Kidney epithelial cell (primary cell): ENCODE data around the gene FLT4. TPM values are rescaled to one million over a fixed set of nuclear protein-coding genes. Genes with fewer than 3 reads are reported as not detected.

Experiments used
- DNase-seq: peaks from one replicate; pipeline ENCODE4 v3.0.0-alpha.2; 2010; ENCODE audit warnings: low read depth
- H3K27me3 ChIP-seq: 2 replicates; pipeline ENCODE4 v1.6.0; 2011; ENCODE audit warnings: low read length; ENCODE audit not compliant: control insufficient read depth, insufficient read depth
- H3K36me3 ChIP-seq: 2 replicates; pipeline ENCODE4 v1.5.1; 2011; ENCODE audit warnings: low read length; ENCODE audit not compliant: control insufficient read depth, insufficient read depth
- H3K4me3 ChIP-seq: 2 replicates; pipeline ENCODE4 v1.5.1; 2011; ENCODE audit warnings: low read depth, mild to moderate bottlenecking, control low read depth, low read length
- CTCF ChIP-seq: IDR thresholded peaks from 2 replicates; pipeline ENCODE4 v1.5.1; 2011; ENCODE audit warnings: mild to moderate bottlenecking, moderate library complexity, low read length, control low read depth, inconsistent platforms; ENCODE audit not compliant: insufficient read depth, poor library complexity, severe bottlenecking
- total RNA-seq: library from RNA; depleted of rRNA; stranded (reverse); fragments of >200 nt; gene quantifications from 2 replicates; pipeline ENCODE4 v1.2.3, GENCODE V29; 2015

FLT4 gene
- total RNA-seq, 1 donor from 2014 or later = 1.1 TPM

DNA sequence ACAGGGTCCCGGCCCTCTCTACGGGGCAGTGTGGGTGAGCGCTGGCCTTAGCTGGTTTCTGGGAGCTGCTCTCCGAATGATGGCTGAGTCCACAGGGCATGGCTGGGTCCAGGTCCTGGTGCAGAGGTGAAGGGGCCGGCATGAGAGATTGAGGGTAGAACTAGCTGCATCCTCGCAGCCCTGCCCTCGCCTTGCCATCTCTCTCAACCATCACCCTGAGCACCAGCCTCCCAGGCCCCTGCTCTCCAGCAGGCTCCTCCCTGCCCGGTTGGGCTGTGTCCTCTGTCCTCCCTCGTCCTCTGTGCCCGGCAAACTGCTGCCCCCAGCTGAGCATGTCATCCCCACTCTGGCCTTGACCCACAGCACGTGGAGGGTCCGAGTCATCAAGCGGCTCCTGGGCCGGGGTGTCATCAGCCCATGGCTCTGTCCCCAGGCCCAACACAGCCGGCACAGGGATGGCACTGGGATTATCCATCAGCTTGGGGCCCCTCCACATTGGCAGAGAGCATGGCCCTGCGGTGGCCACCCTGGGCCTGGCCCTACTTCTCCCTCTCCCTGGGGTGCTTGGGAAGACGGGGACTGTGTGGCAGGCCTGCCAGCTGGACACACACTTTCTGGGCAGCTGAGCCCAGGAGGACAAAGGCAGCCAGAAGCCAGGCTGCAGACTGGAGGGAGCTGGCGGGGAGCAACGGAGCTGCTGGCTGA is 8.4 kb downstream of the FLT4 start:
- H3K27me3 ChIP-seq = peaks cover 8% of the 10 kb centered on the region
- H3K4me3 ChIP-seq = no peak overlapping the region
- no peak for TF ChIP-seq CTCF
- no peaks in the 10 kb centered on the region for H3K36me3 ChIP-seq
- no peak for DNase-seq

- DNase-seq = no peak
- H3K4me3 ChIP-seq = no peak overlapping the region
- no peaks in the 10 kb centered on the region for H3K36me3 ChIP-seq
- no peak for TF ChIP-seq CTCF
- peaks cover 8% of the 10 kb centered on the region for H3K27me3 ChIP-seq
Measured at GRCh38 chr5:180640611-180640860, 8.9 kb downstream of the FLT4 start.

DNA sequence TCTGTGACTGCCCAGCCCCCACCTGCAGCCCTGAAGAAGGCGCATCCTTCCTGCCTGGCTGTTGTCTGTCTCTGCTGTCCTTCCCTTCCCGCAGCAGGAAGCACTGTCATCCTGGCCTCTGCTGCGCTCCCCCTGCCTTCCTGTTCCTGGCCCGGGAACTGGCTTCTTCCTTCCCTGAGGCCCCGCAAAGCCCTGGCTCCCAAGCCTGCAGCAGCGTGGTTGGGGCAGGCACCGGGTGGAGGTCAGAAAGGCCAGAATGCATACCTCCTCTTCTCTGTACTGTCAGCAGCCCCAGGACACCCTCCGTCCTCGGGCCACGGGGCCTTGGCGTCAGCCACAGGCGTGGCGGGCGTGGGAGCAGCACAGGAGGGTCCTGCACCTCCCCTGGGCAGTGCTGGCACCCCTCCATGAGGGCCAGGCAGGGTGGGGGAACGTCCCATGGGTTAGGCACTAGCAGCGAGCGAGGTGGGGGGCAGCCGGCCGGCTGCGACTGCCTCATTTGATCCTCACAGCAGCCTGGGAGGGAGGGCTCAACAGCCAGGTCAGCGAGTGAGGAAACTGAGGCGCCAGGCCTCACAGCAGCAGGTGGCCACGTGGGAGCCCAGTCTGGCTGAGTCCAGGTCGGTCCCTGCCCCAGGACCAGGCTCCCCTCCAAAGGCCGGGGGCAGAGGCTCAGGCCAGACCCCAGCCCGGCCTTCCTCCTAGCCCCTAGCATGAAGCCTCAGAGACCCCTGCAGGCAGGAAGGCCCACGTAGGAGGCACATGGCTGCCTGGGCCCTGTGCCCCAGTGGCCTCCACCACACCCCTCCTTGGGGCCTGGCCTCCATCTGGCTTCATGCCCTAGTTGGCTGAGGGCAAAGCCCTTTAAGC is 9.4 kb downstream of the FLT4 start:
- H3K4me3 ChIP-seq = no peak overlapping the region
- DNase-seq = no peak
- H3K36me3 ChIP-seq = no peaks in the 10 kb centered on the region
- no peak for TF ChIP-seq CTCF
- peaks cover 3% of the 10 kb centered on the region for H3K27me3 ChIP-seq

- no peak for TF ChIP-seq CTCF
- Histone ChIP-seq H3K4me3 (no peak overlapping the region), H3K36me3 (no peaks in the 10 kb centered on the region)
Measured at GRCh38 chr5:180639287-180639686, 10.1 kb downstream of the FLT4 start.

GRCh38 chr5:180637962-180638680 is 11.3 kb downstream of the FLT4 start:
- peaks cover 2% of the 10 kb centered on the region for H3K27me3 ChIP-seq
- DNase-seq = no peak
- H3K36me3 ChIP-seq = no peaks in the 10 kb centered on the region
- no peak for TF ChIP-seq CTCF
- no peak overlapping the region for H3K4me3 ChIP-seq

More at GRCh38 chr5:180639287-180639686, 10.1 kb downstream of the FLT4 start:
- peaks cover 2% of the 10 kb centered on the region for H3K27me3 ChIP-seq
- DNase-seq = no peak
